ENCODE measurements around the gene BPIFA1.
A peak's percentile ranks its signal among the peaks of the same experiment; 100 is the strongest.

Gene BPIFA1

DNA sequence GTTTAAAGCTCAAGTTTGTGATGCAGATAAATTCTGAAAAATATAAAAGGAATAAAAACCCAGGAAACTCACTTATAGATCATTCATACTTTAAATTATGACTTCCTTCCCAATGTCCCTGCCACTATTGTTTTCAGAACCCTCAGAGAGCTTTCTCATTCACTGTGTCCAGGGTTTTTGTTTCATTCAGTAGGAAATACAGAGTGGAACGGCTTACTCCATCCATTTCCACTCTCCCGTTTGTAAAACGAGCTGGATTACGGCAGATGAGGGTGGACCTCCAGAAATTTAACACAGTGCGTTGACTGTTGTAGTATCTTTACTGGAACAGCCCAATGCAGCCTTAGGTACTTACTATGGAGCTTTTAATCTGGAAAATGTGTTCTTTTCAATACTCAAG is 23.6 kb downstream of the BPIFA1 start:
- Histone ChIP-seq H3K27ac (replicated peaks) (no peak overlapping the region), H3K27me3 (ENCODE audit: insufficient read depth, poor library complexity, severe bottlenecking) (no peaks in the 10 kb centered on the region), H3K4me3 (replicated peaks; ENCODE audit: insufficient read depth, low read length) (no peak overlapping the region)
- TF ChIP-seq POLR2AphosphoS5 (IDR thresholded peaks at IDR 0.05; ENCODE audit: low read depth), result no peak
- no peak for TF ChIP-seq REST (IDR thresholded peaks at IDR 0.05; ENCODE audit: insufficient replicate concordance, low read depth)
- no peak for TF ChIP-seq SPI1 (IDR thresholded peaks at IDR 0.05; ENCODE audit: borderline replicate concordance, low read depth)
- no peak for TF ChIP-seq GABPA (IDR thresholded peaks at IDR 0.05; ENCODE audit: low read depth)
- TF ChIP-seq CTCF (IDR thresholded peaks at IDR 0.05; ENCODE audit: insufficient read depth, low read length), result no peak
- DNase-seq (ENCODE audit: low read depth in 1 of 2, low spot score in 1 of 2), result no peak

DNA sequence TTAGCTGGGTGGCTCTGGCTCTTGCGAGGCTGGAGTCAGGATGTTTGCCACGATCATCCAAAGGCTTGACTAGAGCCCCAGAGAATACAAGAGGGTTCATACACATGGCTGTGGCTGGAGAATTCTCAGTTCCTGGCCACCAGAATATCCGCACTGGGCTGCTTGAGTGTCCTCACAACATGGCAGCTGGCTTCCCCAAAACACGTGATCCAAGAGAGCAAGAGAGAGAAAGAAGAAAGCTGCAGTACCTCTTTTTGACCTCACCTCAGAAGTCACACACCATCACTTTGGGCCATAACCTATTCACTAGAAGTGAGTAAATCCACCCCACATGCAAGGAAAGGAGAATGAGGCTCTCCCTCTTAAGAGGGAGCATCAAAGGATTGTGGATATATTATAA is 25.7 kb downstream of the BPIFA1 start:
- peak; percentile 45 to 60 for DNase-seq (ENCODE audit: low read depth in 1 of 2, low spot score in 1 of 2)
- Histone ChIP-seq H3K27me3 (ENCODE audit: insufficient read depth, poor library complexity, severe bottlenecking) (no peaks in the 10 kb centered on the region), H3K4me3 (replicated peaks; ENCODE audit: insufficient read depth, low read length) (no peak overlapping the region), H3K27ac (replicated peaks) (peak overlapping the region; percentile 93)
- no peak for TF ChIP-seq CTCF (IDR thresholded peaks at IDR 0.05; ENCODE audit: insufficient read depth, low read length)
- TF ChIP-seq SPI1 (IDR thresholded peaks at IDR 0.05; ENCODE audit: borderline replicate concordance, low read depth), result peak; percentile 51; the same call in 1 of the 2 replicates

DNA sequence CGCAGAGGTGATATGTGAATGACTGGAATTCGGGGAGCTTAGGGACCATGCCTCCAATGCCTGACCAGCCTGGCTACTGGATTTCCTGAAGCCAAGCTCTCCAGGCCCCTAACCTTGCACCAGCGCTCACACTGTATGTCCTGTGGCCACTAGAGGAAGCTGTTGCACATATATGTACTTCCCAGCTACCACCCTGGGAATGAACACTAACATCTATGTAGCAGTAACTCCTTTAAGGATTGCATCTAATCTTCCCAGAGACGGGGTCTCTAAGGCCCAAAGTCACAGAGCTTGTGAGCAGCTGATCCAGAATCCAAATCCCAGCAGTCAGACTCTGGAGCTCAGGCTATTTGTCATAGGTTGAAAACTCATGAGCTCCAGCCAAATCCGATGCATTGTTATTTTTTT is 26.9 kb downstream of the BPIFA1 start:
- peak; percentile 69 to 89 for DNase-seq (ENCODE audit: low read depth in 1 of 2, low spot score in 1 of 2)
- TF ChIP-seq SPI1 (IDR thresholded peaks at IDR 0.05; ENCODE audit: borderline replicate concordance, low read depth) (no peak), REST (IDR thresholded peaks at IDR 0.05; ENCODE audit: insufficient replicate concordance, low read depth) (no peak), GABPA (IDR thresholded peaks at IDR 0.05; ENCODE audit: low read depth) (no peak), CTCF (IDR thresholded peaks at IDR 0.05; ENCODE audit: insufficient read depth, low read length) (peak; percentile 97), POLR2AphosphoS5 (IDR thresholded peaks at IDR 0.05; ENCODE audit: low read depth) (0 out of 2 replicates have a peak, but pooled peaks have one; percentile 3)
- Histone ChIP-seq H3K27me3 (ENCODE audit: insufficient read depth, poor library complexity, severe bottlenecking) (no peaks in the 10 kb centered on the region), H3K27ac (replicated peaks) (peak overlapping the region; percentile 93), H3K4me3 (replicated peaks; ENCODE audit: insufficient read depth, low read length) (no peak overlapping the region)

DNA sequence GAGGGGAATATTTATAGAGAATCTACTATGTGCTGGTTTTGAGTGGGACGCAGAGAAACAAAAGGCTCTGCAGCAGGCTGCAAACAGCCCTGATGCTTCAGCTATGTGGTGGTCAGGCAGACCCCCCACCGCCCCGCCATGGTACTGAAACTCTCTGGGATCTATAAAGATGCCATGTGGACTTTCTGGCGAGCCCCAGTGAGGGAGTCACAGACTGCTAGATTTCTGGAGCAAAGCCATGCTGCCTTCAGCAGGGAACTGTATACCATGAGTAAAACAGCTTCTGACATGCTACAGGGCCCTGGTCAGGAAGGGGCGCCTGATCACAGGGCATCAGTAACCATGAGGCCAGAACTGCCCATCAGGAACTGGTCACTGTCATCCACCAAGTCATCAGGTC is 28.0 kb downstream of the BPIFA1 start:
- Histone ChIP-seq H3K4me3 (replicated peaks; ENCODE audit: insufficient read depth, low read length) (no peak overlapping the region), H3K27ac (replicated peaks) (peak overlapping the region; percentile 93), H3K27me3 (ENCODE audit: insufficient read depth, poor library complexity, severe bottlenecking) (no peaks in the 10 kb centered on the region)
- no peak for TF ChIP-seq GABPA (IDR thresholded peaks at IDR 0.05; ENCODE audit: low read depth)
- no peak for TF ChIP-seq CTCF (IDR thresholded peaks at IDR 0.05; ENCODE audit: insufficient read depth, low read length)
- no peak for TF ChIP-seq POLR2AphosphoS5 (IDR thresholded peaks at IDR 0.05; ENCODE audit: low read depth)
- TF ChIP-seq SPI1 (IDR thresholded peaks at IDR 0.05; ENCODE audit: borderline replicate concordance, low read depth), result no peak
- no peak for DNase-seq (ENCODE audit: low read depth in 1 of 2, low spot score in 1 of 2)
